GM21737 (cell line): Measurements from ENCODE around the gene NOS3.
A peak's percentile ranks its signal among the peaks of the same experiment; 100 is the strongest.

Source experiments
- ATAC-seq: cut with Tn5 transposase; IDR thresholded peaks from one replicate; pipeline ENCODE4 v1.9.1; 2021; ENCODE audit warnings: mild to moderate bottlenecking, moderate library complexity; ENCODE audit not compliant: unreplicated experiment

The NOS3 gene

DNA sequence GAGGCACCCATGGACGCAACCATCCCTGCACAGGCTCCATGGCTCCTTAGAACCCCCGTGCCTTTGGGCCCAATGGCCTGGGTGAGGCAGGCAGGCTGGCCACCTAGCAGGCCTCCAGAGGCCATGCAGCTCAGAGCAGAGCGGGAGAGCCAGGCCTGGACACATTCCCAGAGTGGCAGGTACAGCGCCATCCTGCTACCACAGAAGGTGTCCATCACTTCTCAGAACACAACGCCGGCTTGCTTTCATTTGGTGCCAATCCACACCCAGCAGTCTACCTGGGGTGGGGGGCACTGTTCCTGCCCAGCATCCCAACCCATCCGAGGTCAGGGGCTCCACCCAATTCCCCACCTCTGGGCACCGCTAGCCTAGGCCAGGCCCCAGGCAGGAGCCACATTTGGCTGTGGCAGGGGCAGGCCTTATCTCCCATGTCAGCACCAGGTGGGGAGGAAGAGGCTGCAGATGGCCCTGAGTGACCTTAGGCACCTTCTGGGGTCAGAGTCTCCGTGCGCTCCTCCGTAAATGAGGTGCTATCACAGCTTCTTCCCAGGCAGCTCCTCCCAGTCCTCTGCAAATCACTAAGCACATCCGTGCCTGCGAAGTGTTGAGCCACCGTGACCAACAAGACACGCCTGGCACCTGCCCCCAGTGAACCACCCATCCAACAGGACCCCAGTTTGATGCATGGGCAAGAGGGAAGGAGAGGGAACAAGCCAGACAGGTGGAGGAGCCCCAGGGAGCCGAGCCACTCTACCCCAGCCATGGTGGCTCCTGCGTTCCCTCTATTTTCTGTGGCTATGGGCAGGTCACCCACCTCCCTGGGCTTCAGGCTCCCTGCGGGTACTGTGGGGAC, 26.9 kb upstream of the NOS3 start:
- ATAC-seq = no peak

GRCh38 chr7:150964593-150965111, 26.2 kb upstream of the NOS3 start:
- no peak for ATAC-seq

GRCh38 chr7:150965273-150965830, 25.5 kb upstream of the NOS3 start:
- no peak for ATAC-seq

DNA sequence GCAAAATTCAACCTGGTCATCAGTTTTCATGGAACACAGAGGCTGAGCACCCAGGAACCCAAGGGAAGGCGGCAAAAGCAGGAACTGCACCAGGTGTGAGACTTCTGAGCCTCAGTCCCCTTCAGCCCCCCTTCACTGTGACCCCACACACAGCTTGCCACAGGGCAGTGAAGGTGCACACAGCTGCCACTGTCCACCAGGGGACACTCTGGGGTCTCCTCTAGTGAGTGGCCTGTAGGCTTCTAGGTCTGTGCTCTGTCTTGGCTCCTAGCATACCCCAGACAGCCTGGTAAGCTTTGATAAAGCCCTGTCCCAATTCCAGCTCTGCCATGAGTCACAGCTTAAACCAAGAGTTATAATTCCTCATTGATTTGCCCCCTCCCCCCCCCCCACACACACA, 24.8 kb upstream of the NOS3 start:
- ATAC-seq = no peak

DNA sequence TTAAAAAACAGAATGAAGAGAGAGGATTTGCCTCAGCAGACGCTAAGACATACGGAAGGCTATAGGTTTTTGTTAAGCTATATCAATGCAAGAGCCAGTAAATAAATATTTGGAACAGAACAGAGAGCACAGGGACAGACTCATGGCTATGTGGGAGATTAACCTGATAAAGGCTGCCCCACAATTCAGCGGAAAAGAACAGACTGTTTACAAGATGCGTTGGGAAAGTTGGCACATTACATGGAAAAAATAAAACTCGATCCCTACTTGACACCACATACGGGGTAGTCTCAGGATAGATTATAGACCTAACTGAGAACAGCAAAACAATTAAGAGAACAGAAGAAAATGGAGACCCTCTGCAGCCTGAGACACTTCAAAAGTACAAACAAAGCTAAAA, 23.5 kb upstream of the NOS3 start:
- ATAC-seq = no peak

DNA sequence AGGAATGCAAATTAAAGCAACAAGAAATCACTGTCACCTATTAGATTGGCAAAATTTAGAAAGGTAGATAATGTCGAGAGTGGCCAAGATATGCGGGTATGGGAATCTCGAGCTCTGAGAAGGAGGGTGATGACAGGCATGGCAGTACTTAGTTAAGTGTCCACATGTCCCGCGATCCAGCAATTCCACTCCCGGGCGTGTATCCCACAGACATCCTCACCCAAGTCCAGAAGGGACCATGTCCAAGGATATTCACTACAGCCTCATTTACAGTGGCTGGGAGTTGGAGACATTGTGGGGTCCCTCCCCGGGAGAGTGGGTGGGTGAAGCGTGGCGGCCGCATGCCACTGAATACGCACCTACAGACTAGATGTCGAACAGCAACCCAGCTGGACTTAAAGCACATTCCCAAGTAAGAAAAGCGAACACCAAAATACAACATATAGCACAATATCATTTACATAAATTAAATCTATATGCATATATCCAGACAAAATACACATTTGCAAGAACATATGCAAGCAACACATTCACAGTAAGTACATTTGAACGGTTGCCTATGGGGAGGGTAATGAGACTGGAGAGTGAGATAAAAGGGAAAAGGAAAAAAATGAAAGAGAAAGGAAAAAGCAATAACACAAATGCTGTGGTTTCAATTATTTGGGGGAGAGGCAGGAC, 22.6 kb upstream of the NOS3 start:
- no peak for ATAC-seq

DNA sequence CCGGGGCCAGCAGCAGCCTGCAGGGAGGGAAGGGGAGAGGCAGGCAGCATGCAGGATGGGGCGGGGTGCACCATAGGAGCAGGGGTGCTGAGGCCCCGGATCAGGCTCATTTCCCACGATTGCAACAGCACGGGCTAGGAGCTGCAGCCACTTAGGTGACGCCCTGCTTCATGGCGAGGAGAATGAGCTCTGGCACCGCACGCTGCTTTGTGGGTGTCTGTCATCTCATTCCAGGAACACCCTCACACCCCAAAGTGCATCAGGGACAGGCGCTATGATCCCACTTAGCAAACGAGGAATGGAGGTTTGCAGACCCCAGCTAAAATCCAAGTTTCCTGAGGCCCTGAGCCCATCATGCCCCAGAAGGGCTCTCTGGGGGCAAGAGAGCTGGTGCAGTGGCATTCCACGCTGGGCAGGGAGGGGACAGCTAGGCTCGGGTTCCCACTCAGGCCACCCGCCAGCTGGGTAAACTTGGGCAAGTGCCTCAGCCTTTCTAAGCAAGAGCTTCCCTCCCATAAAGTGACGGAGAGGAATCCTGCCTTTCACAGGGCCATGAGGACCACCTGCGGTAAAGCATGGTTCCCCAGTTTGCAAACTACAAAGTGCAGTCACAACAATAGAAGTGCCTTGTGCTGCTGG, 22.0 kb upstream of the NOS3 start:
- no peak for ATAC-seq

- ATAC-seq = no peak
These were observed 21.3 kb upstream of the NOS3 start for GRCh38 chr7:150969475-150969874.

DNA sequence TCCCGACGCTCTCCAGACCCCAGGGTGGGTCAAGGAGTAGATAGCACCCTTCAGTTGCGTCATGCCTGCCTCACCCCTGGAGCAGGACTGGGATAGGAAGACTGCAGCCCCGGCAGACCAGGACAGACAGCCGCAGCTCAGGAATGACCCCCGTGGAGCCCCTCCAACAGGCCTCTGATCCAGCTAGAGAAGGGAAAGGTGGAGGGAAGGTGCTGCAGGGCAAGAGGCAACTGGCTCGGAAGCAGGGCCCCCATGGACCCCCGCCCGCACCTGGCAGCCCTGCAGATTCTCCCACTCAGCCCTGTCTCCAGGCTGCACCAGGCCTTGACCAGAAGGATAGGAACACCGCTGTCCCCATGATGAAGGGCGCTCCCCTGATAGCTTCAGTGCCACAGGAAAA, 20.4 kb upstream of the NOS3 start:
- no peak for ATAC-seq

GRCh38 chr7:150971242-150972022, 19.4 kb upstream of the NOS3 start:
- ATAC-seq = no peak

DNA sequence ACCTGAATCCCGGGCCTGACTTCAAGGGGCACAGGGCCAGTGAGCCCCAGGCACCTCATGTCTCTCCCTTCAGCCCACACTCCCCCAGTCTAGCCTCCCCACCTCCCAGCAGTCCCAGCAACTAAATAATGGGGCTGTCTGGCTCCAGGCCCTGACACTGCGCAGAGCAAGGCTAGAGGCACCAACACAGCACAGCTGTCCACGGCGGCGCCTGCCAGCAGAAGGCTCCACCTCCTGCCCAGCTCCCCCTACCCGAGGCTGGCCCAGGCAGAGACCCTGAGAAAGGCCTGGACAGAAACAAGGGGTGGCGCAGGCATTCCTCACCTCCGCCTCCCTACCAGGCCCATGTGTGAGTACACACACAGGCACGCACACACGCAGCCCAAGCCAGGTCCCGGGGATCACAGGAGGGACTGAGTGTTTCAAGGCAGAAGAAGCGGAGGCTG, 18.8 kb upstream of the NOS3 start:
- no peak for ATAC-seq

DNA sequence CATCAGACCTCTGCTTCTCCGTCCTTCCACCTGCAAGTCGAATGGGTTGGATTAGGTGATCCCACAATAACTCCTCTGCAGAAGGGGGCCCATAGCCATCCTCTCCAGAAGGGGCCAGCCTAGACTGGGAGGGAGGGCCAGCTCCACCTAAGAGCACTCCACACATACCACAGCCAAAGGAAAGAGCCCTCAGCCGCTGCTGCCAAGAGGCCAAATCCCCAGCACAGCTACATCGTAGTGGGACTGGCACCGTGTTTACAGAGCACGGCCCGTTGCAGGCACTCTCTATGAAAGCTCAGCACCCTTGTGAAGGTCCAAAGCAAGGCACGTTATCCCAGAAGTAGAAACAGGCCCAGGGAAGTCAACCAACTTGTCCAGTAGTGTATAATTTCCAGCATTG, 18.1 kb upstream of the NOS3 start:
- ATAC-seq = no peak

DNA sequence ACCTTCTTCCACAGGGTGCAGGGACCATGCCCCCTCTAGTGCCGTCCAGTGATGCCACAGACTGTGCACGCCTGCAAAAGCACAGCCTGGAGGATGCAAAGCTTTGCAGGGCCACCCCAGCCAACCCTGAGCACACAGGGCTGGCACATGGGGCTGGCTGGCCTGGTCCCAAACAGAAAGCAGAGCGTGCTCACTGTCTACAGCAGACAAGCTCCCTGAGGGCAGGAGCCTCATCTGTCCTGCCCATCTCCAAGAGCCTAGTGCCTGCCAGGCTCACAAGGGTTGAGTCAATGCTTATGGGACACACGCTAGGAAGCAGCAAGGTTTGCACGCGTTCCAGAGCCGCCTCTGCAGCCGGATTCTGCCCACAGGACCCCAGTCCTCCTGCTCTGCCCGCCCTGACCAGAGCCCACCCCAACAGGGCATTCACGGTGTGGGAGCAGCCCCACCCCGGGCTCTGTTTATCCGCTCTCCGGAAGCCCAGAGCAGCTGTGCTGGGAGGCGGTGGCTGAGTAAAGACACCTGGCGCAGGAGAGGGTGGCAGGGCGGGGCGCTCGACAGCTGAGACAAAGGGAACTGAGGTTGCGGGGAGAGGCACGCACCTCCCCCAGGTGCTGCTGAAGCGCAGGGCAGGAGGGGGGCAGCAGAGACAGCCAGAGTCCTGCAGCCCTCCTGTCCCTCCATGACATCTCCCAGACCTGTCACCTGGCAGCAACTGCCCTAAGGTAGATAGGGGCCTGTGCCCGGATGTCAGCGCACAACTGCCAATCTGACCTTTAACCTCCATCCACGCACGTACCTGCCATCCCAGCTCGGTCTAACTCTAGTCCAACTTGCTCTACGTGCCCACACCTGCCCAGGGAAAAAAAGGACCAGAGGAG, 17.0 kb upstream of the NOS3 start:
- ATAC-seq = no peak

- peak; percentile 53 for ATAC-seq
These were observed 16.1 kb upstream of the NOS3 start for GRCh38 chr7:150974468-150975391.

- ATAC-seq = no peak
These were observed 15.1 kb upstream of the NOS3 start for GRCh38 chr7:150975536-150976319.

GRCh38 chr7:150976529-150977381, 14.1 kb upstream of the NOS3 start:
- ATAC-seq = no peak
